NCI-H2107 treated with DMSO at 0.1 percent for 48 hours (cell line): ENCODE data around the gene PCDH9.

ENCODE experiments used
- DNase-seq: peaks from one replicate; lab custom pipeline; 2025; ENCODE audit not compliant: unreplicated experiment; lab: John Stamatoyannopoulos, UW

Gene PCDH9

DNA sequence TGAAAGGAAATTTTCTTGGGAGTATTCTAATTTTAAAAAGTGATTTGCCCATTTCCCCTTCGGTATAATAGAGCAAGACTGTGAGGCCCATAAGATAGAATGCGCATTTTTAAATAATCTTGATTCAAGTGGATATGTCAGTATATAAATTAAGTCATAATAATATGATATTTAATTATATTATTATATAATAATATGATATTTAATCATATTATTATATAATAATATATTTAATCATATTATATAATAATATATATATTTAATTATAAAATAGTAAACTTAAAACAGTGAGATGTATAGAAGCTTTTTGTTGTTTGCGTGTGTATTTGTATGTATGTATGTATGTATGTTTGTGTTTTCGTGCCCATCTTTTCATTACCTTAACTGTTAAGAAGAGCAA, 682.5 kb downstream of the PCDH9 start:
- DNase-seq: no peak

DNA sequence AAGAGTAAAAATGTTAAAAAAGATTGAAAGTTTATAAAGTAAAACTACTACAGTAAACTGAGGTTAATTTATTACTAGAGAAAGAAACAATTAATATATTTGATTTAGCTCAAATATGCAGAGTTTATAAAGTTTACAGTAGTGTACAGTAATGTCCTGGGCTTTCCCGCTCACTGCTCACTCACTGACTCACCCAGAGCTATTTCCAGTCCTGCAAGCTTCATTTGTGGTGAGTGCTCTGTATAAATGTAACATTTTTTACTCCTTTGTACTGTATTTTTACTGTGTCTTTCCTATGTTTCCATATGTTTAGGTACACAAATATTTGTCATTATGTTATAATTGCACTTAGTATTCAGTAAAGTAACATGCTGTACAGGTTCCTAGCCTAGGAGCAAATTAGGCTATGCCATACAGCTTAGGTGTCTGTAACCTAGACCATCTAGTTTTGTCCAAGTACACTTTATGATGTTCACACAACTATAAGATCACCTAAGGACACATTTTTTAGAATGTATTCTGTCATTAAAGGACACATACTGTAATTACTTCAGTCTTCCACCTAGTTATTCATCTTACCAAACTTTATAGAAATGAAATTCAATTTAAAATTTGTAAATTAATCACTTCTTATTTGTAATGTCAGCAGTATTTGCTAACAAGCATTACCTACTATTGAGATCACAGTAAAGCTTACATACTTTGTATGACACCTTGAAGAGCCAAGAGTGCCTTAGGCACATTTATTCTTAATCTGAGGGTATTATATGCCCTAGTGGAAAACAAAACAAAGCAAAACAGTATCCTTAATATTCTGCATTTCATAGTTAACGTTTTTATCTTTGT, 683.4 kb downstream of the PCDH9 start:
- no peak for DNase-seq

DNA sequence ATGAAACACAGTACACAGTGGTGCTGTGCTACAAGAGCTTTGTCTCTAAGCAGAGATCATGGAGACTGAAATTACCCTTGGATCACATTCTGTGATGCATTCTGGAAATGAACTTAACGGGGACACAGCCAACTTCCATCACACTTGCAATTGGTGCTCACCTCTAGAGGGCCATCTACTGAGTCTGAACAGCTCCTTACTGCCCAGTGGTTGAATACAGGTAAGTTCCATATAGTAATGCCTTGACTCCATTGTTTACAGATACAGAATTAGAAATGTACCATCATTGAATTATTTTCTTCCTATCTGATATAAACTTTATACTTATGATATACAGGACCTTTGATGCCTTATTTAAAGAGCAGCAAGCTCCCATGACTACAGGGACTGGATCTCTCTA, 686.4 kb downstream of the PCDH9 start:
- no peak for DNase-seq

DNA sequence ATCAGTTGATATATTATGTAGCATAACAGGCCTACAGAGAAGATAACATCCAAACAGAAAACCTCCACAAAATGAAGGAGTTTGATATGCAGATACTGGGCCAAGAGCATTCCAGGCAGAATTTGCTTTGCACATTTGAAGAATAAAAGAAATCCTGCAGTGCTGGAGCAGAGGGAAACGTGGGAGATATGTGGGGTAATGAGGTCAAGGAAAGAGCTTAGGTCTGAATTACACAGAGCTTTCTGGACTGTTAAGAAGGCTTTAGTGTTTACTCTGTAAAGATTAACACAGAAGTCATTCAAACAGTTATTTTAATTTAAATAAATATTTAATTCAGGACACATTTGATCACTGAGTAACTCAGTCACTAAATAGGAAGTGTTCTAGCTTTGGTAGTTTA, 692.7 kb downstream of the PCDH9 start:
- no peak for DNase-seq

DNA sequence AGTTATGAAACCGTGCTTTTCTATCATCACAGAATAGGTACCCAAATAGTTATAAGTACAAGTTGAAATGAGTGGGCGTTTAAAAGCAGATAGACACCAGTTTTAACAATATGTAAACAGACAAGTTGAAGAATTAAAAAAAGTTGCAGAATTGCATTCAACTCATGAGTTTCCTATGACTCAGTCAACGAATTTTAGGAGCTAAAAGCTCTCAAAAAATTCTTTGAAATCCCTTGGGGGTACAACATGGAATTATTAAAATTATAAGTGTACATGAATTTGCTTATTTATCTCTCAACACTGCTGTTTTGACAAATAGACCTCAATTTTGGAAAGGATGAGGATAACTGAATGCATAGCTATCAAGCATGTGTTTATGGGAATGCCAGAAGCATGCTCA, 693.4 kb downstream of the PCDH9 start:
- no peak for DNase-seq

DNA sequence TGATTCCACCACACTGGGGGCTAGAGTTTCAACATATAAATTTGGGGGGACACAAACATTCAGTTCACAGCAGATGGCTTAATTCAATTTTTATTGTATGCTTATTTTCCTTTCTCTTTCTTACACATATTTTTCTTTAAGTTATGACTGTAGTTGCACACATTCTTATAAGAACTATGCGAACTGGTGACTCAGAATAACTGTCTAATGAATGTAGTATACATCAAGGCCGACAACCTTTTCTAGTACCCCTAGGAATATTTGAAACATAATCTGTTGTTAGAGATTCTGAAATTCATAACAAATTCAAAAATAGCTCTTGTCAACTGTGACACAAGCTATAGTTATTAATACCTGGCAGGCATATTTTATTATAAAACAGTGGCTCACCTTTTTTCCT, 695.6 kb downstream of the PCDH9 start:
- no peak for DNase-seq

DNA sequence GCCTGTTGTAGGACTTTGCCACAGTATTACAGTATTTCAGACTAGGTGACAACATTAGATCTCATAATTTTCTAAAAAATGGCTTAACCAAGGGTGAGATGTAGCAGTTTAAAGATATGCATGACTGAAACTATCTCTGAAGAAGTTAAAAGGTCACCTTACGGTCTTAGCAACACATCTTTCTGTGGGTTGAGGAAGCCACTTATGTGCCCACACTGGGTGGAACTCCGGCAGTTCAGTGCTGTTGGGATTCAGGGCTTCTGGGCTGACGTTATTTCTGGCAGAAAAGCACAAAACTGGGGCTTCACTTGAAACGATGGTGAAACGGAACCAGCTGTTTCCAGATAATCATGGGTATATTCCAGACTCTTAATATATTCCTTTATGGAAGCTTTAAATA, 697.3 kb downstream of the PCDH9 start:
- DNase-seq: no peak

DNA sequence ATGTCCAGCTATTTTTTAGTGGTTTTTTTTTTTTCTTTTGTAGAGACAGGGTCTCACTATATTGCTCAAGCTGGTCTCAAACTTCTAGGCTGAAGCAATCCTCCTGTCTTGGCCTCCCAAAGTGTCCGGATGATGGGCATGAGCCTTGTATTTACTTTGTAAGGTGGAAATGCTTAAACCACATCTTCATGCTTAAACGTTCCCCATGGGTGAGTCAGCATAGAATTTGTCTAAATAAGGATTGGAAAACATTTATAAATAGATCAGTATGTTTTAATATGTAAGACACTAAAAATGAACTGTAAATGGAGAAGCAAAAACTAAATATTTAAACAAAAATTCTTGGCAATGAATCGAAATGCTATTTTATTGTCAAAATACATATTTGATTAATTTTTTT, 698.0 kb downstream of the PCDH9 start:
- no peak for DNase-seq

DNA sequence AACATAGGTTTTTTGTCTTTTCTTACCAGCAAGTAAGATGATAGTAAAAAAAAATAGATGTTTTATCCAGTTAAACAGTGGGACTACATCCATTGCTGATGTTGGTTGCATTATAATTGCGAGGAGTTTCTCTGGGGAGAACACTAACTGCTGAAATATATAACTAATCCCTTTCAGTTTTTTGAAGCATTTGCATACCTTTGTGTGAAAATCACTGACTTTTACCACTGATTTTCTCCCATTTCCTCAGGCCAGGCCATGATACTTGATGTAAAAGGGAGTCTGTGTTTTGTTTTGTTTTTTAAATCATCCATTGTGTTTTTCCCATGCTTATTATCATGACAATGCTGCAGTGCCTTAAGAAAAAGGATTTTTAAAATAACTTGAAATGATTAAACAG, 699.5 kb downstream of the PCDH9 start:
- DNase-seq: no peak

DNA sequence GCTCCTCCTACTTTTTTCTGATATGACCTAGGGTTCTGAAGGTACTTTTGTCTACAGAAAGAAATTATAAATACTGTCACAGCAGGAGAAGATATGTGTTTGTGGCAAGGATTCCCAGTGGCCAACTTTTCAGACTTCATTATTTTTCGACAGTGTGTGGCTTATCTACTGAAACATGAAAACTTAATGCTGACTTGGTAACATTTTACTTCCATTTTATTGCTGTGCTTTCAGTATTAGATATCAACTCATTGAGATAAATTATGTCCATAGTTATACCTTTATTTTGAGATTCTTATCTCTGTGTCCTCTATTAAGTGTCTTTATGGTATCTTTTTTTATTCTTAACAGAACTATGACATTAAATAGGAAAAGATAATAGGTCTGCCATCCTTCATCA, 700.0 kb downstream of the PCDH9 start:
- DNase-seq: no peak

DNA sequence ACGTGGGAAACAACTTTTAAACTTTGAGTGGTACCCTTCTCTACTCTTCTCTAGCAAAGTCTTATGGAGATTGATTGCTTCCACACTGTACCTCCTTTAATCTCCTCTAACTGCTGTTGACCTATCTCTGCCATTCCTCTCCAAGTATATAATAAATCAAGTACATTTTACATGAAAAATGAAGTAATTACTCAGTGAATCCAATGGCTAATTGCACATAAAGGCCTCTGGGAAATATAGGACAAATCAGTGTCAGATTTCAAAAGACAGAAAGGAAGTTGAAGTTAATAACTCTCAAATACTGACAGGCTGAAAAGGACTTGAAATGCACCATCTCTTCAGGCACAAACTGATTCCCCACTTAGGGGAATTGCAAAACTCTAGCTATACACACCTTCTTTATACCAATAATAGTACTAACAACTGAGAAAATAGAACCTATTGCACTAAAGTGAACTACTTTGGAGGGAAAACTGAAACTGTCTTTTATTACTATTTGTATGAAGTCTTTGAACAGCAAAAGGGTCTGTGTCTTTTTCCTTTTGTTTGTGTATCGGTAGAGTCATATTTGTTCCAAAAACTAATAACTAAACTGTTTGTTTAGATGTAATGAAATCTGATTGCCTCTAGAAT, 701.1 kb downstream of the PCDH9 start:
- no peak for DNase-seq

DNA sequence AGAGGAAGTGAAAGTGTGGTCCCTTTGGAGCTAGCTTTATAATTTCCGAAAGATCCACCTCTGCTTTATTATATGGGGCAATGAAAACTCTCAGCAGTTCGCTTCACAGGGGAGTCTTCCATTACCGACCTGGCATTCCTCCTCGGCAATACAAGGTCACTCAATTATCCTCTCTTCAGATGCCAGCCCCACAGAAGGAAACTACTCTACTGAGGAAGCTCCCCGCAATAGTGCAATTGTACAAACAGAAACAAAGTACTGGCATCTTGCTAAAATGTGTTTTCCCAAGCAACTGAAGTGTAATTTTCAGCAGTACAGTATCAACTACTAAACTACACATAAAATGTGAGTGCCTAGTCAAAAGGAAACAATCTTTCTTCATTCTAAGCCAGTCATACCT, 702.0 kb downstream of the PCDH9 start:
- no peak for DNase-seq

DNA sequence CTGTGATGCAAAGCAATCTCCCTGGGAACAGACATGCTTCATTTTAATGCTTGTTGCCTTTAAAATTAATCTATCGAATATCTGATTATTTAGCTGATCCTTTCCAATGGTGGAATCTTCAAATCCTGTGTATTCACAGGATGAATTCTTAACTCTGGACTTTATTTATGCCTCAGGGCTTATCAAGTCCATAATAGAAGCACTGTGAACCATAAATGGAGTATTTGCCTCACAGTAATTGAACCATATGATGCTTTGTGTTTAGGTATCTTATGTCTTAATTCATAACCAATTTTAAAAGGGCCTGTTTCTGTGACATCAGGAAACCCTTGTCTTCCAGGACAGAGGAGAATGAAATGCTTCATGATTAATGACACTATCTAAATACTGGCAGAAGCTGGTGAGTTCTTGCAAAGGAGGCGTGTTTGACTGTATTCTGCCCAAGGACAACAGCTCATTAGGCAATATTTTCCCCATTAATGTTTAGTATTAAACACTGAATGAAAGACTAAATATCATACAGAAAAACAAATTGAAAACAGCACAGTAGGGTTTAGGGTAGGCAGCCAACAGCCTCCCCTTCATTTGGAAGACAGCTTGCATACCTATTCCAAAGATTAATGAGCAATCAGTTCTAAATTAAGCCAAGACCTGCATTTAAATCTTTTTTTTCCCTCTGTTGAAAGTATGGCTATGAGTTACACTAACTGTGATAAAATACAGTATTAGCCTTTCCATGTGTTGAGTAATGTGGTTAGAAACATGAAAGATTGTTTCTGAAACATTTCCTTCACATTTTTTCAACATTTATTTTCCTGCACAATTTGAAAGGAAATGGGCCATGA, 709.4 kb downstream of the PCDH9 start:
- DNase-seq: no peak

DNA sequence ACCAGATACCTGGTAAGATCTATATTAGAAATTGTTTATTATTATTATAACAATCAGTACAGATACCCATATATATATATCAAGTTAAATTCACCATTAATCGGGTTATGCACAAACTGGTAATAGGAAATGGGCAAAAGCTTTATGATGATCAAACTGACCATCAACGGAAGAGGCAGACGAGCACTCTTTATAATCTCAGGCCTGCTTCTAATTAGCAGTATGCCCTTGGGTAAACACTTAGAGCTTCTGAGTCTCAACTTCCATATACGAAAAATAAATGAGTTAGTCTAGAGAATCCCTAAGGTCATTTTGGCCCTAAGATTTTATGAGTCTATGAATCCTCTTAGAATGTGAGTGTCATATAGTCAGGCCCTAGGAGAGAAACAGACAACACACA, 710.9 kb downstream of the PCDH9 start:
- no peak for DNase-seq

DNA sequence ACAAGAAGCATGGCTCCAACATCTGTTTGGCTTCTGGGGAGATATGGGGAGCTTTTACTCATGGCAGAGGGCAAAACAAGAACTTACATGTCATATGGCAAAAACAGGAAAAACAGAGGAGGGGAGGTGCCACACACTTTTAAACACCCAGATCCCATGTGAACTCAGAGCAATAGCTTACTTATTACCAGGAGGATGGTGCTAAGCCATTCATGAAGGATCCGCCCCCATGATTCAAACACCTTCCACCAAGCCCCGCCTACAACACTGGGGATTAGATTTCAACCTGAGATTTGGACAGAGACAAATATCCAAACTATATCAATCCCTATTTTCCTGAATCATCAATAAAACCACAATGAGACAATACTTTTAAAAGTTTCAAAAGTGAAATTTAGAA, 712.1 kb downstream of the PCDH9 start:
- DNase-seq: no peak

DNA sequence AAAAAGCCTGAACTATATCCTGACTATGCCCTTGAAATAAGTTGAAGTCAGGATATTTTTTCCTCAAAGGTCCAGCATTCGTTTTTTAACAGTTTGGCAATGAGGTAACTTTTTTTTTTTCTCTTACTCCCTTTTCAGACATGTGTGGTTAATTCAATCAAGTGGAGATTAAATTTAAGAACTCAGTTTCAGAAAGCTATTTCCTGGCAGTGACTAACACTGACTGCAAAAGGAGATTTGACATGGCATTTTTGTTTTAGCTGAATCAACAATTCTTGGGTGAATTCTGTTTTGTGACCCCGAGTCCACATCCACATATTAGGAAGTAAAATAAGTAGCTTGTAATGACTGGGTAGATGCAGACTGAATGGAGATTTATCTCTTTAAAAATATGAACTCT, 716.4 kb downstream of the PCDH9 start:
- DNase-seq: no peak

DNA sequence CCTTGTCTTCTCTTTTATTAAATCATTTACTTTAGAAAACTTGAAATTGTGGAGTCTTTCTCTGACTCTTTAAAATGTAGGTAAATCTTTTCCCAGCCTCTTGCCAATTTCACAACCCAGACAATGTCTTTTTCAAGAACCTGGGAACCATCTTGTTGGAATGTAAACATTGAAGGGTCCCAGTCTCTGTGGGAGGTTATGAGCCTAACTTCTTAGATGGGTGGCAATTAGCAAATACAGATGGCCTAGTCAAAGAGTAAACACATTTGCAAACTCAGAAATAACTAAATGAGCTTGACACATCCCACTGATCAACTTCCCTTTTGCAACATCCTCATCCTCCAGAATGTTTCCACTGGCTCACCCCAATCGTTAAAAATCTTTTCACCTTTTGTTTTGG, 721.0 kb downstream of the PCDH9 start:
- no peak for DNase-seq

DNA sequence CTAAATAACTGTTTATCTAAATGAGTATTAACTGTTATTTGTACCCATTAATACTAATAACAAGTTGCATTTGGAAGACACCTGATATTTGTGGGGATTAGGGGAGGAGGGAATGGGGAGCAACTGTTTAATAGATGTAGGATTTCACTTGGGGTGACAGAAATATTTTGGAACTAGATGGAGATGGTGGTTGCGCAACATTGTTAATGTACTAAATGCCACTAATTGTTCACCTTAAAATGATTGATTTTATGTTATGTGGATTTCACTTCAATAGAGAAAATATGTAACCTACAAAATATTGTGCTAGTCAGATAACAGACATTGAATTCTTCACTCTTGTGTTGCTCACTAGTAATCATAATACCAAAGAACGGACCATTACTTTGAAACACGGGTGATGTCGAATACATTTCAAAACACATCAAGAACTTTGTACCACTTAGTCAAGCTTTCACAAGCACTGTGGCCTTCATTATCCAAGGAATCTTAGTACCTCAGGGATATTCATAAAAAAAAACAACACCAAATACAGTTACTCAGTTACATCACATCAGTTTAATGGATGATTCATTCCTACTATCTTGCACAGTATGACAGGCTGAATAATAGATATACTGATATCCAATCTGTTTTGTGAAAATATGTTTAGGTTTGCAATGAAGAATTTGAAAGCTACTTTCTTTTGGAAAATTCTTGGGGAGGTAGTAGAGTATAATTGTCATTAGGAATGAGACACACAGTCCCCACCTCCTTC, 721.8 kb downstream of the PCDH9 start:
- DNase-seq: no peak

DNA sequence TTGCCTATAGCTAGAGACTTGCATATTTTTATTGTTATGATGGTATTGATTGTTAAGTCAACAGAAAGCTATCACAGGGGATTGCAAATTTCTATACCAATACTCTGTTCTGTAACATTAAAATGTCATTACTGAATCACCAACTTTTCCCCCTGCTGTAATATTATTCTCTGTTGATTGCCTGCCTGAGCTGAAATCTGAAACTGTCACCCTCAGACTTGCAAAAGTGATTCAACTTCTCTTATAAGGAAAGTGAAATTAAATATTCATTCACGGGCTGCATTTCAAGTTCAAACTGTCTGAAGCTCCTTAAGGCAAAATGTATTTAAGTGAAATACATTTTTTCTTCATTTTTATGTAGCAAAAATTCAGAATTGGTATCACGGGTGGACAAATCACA, 723.2 kb downstream of the PCDH9 start:
- DNase-seq: no peak

DNA sequence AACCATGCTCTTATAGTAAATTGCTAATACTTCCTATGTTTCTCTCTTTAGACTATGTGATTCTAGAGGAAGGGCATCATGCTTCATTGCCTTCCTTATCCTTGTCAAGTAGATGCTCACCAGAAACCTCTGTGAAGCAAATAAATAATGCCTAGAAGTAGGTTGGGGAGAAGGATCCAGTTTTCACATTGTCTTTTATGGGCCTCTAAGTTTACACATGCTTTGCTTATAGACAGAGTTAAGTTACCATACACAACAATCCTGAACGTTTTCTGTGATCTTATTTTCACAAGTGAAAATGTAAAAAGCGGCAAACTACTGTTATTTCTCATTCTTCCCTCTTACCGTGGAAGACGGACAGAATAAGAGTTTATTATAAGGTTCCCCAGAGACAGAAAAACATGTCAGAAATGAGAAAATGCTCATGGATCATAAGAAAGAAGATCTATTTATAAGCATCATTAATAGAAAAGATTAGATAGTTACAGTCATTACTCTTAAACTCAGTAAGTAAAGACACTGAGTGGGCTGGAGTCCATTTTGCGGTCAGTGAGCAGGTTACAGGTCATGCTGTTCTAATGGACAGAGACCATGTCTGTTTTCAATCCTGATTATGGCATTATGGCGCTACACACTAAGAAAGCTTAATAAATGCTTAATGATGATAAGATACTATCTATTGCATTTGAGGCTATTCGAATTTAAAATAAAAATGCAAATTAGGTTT, 723.9 kb downstream of the PCDH9 start:
- DNase-seq: no peak

DNA sequence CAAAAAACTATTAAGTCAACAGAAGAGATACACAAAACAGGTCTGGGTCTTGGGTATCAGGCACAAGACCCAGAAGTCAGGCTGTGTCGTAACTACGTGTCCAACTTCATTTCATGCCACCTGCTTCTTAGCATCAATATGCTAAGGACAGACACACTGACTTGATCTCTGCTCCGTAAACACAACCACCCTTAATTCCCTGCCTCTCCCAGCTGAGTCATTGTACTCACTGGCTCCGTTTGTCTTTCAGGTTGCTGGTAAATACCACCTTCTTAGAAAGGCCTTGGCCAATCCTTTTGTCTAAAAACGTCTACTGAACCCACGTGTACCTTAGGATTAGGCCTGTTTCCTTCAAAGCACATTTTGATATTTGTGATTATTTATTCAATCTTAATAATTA, 726.2 kb downstream of the PCDH9 start:
- DNase-seq: no peak
